ENCODE data around the gene SLC35G6. TPM values are rescaled to one million over a fixed set of nuclear protein-coding genes. Genes with fewer than 3 reads are reported as not detected.

SLC35G6 gene
- total RNA-seq, 1 donor from 2014 or later, result not detected

GRCh38 chr17:7508145-7508544, 26.9 kb downstream of the SLC35G6 start:
- peaks cover 91 to 100% of the 10 kb centered on the region in 2 donors for H3K36me3 ChIP-seq
- H3K4me1 ChIP-seq, result no peaks in the 10 kb centered on the region
- TF ChIP-seq CTCF (IDR thresholded peaks at IDR 0.05), result no peak
- H3K27me3 ChIP-seq, result no peaks in the 10 kb centered on the region
- no peak for DNase-seq (ENCODE audit: low spot score in 2 of 2)
- no peak overlapping the region for H3K27ac ChIP-seq
- no peak overlapping the region for H3K4me3 ChIP-seq
- no peaks in the 10 kb centered on the region for H3K9me3 ChIP-seq
- intact Hi-C loops (cut with DNase I), result no loop called here

DNA sequence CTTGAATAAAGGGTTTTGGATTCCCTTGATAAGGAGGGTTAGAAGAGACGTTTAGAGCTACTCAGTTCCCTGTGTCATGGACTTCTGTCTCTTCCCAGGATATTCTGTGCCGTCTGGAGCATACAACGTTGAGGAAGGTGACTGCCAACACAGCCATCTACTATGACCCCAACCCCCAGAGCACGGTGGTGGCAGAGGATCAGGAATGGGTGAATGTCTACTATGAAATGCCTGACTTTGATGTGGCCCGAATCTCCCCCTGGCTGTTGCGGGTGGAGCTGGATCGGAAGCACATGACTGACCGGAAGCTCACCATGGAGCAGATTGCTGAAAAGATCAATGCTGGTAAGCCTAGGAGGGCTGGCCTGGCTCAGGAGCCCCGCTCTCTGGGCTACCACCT, 27.6 kb downstream of the SLC35G6 start:
- Histone ChIP-seq H3K36me3 (peaks cover 91 to 100% of the 10 kb centered on the region in 2 donors), H3K4me3 (no peak overlapping the region), H3K27ac (no peak overlapping the region), H3K9me3 (no peaks in the 10 kb centered on the region), H3K27me3 (no peaks in the 10 kb centered on the region), H3K4me1 (no peaks in the 10 kb centered on the region)
- DNase-seq (ENCODE audit: low spot score in 2 of 2), result no peak
- intact Hi-C loops (cut with DNase I), result no loop called here
- TF ChIP-seq CTCF (IDR thresholded peaks at IDR 0.05), result no peak

DNA sequence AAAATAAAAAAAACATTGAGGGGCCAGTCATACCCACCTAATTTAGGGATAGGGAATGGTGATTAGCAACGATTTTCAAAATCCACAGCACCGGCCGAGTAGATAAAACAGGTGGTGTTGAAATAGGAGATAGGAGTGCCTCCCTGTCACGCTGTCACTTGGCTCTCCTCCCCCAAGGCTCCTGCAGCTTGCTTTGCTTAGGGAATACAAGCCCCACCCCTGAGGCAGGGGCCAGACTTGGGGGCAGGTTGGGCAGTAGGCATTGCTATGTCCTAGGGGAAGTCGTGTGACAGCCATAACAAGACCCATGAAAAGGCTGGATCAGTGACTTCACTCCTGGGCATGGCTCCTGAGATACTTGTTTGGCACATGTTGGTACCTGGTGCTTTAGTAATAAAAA, 28.7 kb downstream of the SLC35G6 start:
- H3K4me1 ChIP-seq, result no peaks in the 10 kb centered on the region
- H3K4me3 ChIP-seq, result no peak overlapping the region
- no peak overlapping the region for H3K27ac ChIP-seq
- H3K36me3 ChIP-seq, result peaks cover 90 to 93% of the 10 kb centered on the region in 2 donors
- no peak for TF ChIP-seq CTCF (IDR thresholded peaks at IDR 0.05)
- intact Hi-C loops (cut with DNase I), result no loop called here
- no peaks in the 10 kb centered on the region for H3K9me3 ChIP-seq
- no peaks in the 10 kb centered on the region for H3K27me3 ChIP-seq
- DNase-seq (ENCODE audit: low spot score in 2 of 2), result no peak

- no peaks in the 10 kb centered on the region for H3K4me1 ChIP-seq
- DNase-seq (ENCODE audit: low spot score in 2 of 2), result no peak
- H3K4me3 ChIP-seq, result no peak overlapping the region
- H3K27ac ChIP-seq, result no peak overlapping the region
- TF ChIP-seq CTCF (IDR thresholded peaks at IDR 0.05), result no peak
- H3K9me3 ChIP-seq, result no peaks in the 10 kb centered on the region
- H3K36me3 ChIP-seq, result peaks cover 79 to 81% of the 10 kb centered on the region in 2 donors
- H3K27me3 ChIP-seq, result no peaks in the 10 kb centered on the region
- intact Hi-C loops (cut with DNase I), result no loop called here
These were observed 29.9 kb downstream of the SLC35G6 start for GRCh38 chr17:7511108-7511507.

DNA sequence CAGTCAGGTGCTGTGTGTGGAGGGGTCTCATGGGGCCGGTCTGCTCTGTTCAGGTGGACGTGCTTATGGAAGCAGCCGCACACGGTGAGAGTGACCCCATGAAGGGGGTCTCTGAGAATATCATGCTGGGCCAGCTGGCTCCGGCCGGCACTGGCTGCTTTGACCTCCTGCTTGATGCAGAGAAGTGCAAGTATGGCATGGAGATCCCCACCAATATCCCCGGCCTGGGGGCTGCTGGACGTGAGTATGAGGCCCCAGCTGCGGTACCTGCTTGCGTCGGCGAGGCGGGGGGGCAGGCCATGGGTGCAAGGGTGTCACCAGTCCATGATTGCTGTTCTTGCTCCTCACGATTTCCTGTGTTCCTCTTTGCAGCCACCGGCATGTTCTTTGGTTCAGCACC, 30.9 kb downstream of the SLC35G6 start:
- no peak overlapping the region for H3K27ac ChIP-seq
- intact Hi-C loops (cut with DNase I), result no loop called here
- H3K4me1 ChIP-seq, result no peaks in the 10 kb centered on the region
- H3K4me3 ChIP-seq, result no peak overlapping the region
- H3K27me3 ChIP-seq, result no peaks in the 10 kb centered on the region
- DNase-seq (ENCODE audit: low spot score in 2 of 2), result no peak
- TF ChIP-seq CTCF (IDR thresholded peaks at IDR 0.05), result no peak
- peaks cover 70 to 71% of the 10 kb centered on the region in 2 donors for H3K36me3 ChIP-seq
- H3K9me3 ChIP-seq, result no peaks in the 10 kb centered on the region
